Measurements from ENCODE around the gene SPNS3.

SPNS3 gene

GRCh38 chr17:4529533-4530152, 95.9 kb downstream of the SPNS3 start:
- ChIA-PET CTCF (no interaction called here), POLR2A (interaction anchor here (0.6 kb wide), 1 partner anchor 147 kb away, joined by 3 read pairs; no protein-coding TSS in a partner anchor)
- no peak for DNase-seq (ENCODE audit: extremely low spot score)
- TF ChIP-seq BHLHE40 (IDR thresholded peaks at IDR 0.05; ENCODE audit: borderline replicate concordance) (no peak), CTBP1 (IDR thresholded peaks at IDR 0.05; ENCODE audit: borderline replicate concordance) (no peak), HDGF (IDR thresholded peaks at IDR 0.05; ENCODE audit: borderline replicate concordance) (no peak), FOXM1 (IDR thresholded peaks at IDR 0.05; ENCODE audit: borderline replicate concordance) (no peak)
- TF ChIP-seq, protein P1, sequence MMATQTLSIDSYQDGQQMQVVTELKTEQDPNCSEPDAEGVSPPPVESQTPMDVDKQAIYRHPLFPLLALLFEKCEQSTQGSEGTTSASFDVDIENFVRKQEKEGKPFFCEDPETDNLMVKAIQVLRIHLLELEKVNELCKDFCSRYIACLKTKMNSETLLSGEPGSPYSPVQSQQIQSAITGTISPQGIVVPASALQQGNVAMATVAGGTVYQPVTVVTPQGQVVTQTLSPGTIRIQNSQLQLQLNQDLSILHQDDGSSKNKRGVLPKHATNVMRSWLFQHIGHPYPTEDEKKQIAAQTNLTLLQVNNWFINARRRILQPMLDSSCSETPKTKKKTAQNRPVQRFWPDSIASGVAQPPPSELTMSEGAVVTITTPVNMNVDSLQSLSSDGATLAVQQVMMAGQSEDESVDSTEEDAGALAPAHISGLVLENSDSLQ (IDR thresholded peaks at IDR 0.05), result peak; percentile 31

DNA sequence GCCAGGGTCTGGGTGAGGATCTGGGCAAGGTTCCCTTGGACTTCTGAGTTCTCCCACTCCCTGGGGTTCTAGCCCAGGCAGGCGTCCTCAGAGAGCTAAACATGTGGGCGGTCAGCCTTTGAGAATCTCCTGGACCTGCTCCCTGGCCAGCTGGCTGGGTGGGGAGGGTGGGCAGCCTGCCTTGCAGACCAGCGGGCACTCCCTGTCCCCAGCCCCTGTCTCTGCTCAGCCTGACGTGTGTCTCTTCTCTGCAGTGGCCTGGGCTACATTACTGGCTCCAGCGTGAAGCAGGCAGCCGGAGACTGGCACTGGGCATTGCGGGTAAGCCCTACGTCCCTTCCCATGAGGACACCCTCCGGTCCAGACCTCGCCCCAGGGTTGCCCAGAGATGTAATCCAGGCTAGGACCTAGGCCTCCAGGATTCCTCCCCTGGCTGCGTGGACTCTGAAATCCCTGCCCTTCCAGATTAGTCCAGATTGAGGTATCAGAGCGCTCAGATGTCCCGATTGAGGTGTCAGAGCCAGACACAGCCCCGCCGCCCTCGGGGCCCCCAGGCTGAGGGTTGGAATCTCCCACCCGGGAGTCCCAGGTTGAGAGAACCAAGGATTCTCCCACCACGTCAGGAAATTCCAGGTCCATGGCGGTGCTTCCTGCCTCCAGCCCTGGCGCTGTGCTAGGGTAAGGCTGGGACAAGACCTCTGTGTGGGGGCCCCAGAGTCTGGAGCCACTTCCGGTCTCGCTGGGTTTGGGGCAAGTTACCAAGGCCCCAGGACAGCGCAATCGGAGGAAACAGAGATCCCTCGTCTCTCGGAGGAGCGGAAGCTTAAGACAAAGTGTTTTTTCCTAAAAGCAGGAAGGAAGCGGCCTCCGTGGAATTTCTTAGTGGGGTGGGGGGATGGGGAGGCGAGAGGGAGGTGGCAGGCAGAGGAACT, 97.3 kb downstream of the SPNS3 start:
- CTCF ChIA-PET, result no interaction called here
- POLR2A ChIA-PET, result no interaction called here
- no peak for TF ChIP-seq CTBP1 (IDR thresholded peaks at IDR 0.05; ENCODE audit: borderline replicate concordance)
- no peak for TF ChIP-seq BHLHE40 (IDR thresholded peaks at IDR 0.05; ENCODE audit: borderline replicate concordance)
- DNase-seq (ENCODE audit: extremely low spot score), result no peak

- TF ChIP-seq TARDBP (IDR thresholded peaks at IDR 0.05) (no peak), FOXM1 (IDR thresholded peaks at IDR 0.05; ENCODE audit: borderline replicate concordance) (no peak)
- POLR2A ChIA-PET, result interaction anchor here (0.6 kb wide), 1 partner anchor 21 kb away, joined by 3 read pairs; no protein-coding TSS in a partner anchor
- CTCF ChIA-PET, result no interaction called here
- DNase-seq (ENCODE audit: extremely low spot score), result no peak
These were observed 98.4 kb downstream of the SPNS3 start for GRCh38 chr17:4531988-4532736.

GRCh38 chr17:4532860-4533522, 99.3 kb downstream of the SPNS3 start:
- POLR2A ChIA-PET, result no interaction called here
- CTCF ChIA-PET, result no interaction called here
- no peak for TF ChIP-seq FOXM1 (IDR thresholded peaks at IDR 0.05; ENCODE audit: borderline replicate concordance)
- TF ChIP-seq, protein P1 (IDR thresholded peaks at IDR 0.05), result no peak
- TF ChIP-seq L3MBTL2 (conservative IDR thresholded peaks at IDR 0.05), result no peak
- no peak for TF ChIP-seq NFRKB (IDR thresholded peaks at IDR 0.05)
- no peak for TF ChIP-seq ARNT (IDR thresholded peaks at IDR 0.05)
- no peak for TF ChIP-seq CTBP1 (IDR thresholded peaks at IDR 0.05; ENCODE audit: borderline replicate concordance)
- no peak for TF ChIP-seq LEF1 (IDR thresholded peaks at IDR 0.05; ENCODE audit: borderline replicate concordance)
- TF ChIP-seq FOXA1 (IDR thresholded peaks at IDR 0.05), result no peak
- no peak for TF ChIP-seq ELF4 (IDR thresholded peaks at IDR 0.05)
- TF ChIP-seq FOXK2 (IDR thresholded peaks at IDR 0.05), result no peak
- TF ChIP-seq ZNF384 (IDR thresholded peaks at IDR 0.05), result no peak
- no peak for DNase-seq (ENCODE audit: extremely low spot score)

DNA sequence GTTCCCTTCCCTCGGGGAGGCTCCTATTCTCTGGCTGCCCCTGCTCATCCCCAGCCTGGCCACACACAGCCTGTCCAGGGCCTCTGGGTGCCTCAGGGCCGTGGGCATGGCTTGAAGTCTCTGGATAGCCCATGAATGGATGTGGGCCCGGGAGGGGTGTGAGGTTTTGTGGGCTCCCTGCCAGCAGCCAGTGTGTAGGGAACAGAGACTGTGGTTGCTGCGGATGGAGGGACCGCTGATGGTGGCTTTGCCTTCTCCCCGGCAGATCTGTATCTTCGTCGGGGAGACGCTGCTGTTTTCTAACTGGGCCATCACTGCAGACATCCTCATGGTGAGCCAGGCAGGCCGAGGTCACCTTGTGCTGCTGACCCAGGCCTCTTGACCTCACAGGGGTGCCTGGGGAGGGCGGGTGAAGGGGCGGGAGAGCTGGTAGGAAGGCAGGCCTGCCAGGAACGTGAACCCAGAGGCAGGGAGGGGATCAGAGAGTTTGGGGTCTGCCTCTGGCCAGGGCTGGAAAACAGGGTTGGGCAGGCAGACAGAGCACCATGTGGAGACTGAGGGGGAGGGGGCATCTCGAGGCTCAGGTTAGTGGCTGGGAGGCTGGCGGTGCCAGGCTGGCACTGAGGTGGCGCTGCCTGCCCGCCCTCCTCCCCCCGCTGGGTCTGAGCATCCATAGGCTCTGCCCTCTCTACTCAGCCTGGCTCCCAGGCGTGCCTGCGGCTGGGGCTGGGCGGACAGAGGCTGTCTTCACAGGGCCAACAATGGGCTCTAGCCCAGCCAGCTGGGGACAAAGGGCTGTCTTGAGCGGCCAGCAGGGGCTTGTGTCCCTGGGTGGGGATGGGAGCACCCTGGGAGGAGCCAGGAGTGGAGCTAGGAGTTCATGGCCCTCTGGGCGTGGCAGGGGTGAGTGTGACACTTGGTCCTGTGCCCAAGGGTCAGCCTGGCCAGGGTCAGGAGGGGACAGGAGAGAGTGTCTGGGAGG, 100.1 kb downstream of the SPNS3 start:
- DNase-seq (ENCODE audit: extremely low spot score), result no peak
- CTCF ChIA-PET, result no interaction called here
- POLR2A ChIA-PET, result no interaction called here
- TF ChIP-seq SUZ12 (IDR thresholded peaks at IDR 0.05), result no peak

DNA sequence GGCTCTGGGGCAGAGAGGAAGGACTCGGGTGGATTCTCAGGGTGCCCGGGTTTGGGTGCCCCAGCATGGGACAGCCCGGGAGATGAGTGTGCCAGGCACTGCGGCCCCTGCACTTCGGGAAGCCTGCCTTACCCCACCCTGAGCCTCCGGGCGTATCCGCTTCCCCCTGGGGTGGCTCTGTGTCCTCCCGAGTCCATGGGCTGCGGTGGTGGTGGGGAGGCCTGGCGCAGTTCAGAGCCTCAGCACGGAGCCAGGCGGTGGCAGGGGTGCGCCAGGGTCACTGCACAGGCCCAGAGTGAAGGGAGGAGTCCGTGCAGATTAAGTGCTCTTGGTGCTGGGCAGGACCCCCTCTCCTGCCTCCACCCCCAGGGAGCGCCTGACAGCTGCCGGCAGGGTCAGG, 100.8 kb downstream of the SPNS3 start:
- ChIA-PET POLR2A (interaction anchor here (1.4 kb wide), 1 partner anchor 21 kb away, joined by 6 read pairs; the partner anchor contains the start of gene MYBBP1A), CTCF (no interaction called here)
- TF ChIP-seq, protein P1 (IDR thresholded peaks at IDR 0.05), result no peak
- TF ChIP-seq BHLHE40 (IDR thresholded peaks at IDR 0.05; ENCODE audit: borderline replicate concordance) (no peak), LEF1 (IDR thresholded peaks at IDR 0.05; ENCODE audit: borderline replicate concordance) (no peak), NFRKB (IDR thresholded peaks at IDR 0.05) (no peak), FOXA1 (IDR thresholded peaks at IDR 0.05) (no peak), L3MBTL2 (conservative IDR thresholded peaks at IDR 0.05) (no peak), SUZ12 (IDR thresholded peaks at IDR 0.05) (no peak), ELF4 (IDR thresholded peaks at IDR 0.05) (no peak), HDGF (IDR thresholded peaks at IDR 0.05; ENCODE audit: borderline replicate concordance) (no peak), TARDBP (IDR thresholded peaks at IDR 0.05) (no peak), ARNT (IDR thresholded peaks at IDR 0.05) (no peak), ZNF384 (IDR thresholded peaks at IDR 0.05) (no peak), FOXM1 (IDR thresholded peaks at IDR 0.05; ENCODE audit: borderline replicate concordance) (no peak), CTBP1 (IDR thresholded peaks at IDR 0.05; ENCODE audit: borderline replicate concordance) (no peak), FOXK2 (IDR thresholded peaks at IDR 0.05) (no peak), SP1 (IDR thresholded peaks at IDR 0.05) (no peak)
- no peak for DNase-seq (ENCODE audit: extremely low spot score)
